G401.6 (cell line): ENCODE data around the gene CYTH2.
A peak's percentile ranks its signal among the peaks of the same experiment; 100 is the strongest.
"Not testable (repeated sequence)": the region's sequence is repeated elsewhere in the genome, so short reads cannot be mapped to it uniquely, and the experiment has no call there.

ENCODE experiments used
- FAIRE-seq: peaks from 2 replicates; lab custom pipeline; 2012; peaks lifted over from hg19 to GRCh38; lab: Jason Lieb, UNC

CYTH2 gene

DNA sequence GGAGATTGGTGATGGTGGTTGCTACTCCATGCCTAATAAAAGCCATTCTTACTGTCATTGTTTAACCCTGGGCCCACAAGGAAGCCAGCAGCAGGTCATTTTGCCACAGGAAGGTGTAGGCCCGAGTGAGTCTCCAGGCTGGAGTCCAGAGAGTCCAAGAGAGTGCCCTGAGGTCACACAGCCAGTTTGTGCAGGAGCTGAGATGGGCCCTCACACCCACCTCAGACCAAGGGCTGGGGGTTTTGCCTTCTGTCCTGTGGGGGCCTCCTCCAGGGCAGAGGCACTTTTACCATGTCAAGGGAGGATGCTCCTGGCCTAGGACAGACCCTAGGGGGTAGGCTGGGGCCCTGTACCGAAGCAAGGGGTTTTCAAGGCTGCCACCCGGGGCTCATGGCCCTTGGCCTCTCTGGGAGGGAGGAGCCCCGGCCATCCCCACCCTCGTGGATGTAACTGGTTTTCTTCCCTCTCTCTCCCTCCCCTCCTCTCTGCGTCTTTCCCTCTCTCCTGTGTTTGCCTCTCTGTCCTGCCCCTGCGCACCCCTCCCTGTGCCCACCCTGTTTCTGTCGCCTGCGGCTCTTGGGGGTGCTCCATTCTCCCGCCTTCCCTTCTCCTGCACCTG lies 8.0 kb downstream of the CYTH2 start:
- no peak for FAIRE-seq

DNA sequence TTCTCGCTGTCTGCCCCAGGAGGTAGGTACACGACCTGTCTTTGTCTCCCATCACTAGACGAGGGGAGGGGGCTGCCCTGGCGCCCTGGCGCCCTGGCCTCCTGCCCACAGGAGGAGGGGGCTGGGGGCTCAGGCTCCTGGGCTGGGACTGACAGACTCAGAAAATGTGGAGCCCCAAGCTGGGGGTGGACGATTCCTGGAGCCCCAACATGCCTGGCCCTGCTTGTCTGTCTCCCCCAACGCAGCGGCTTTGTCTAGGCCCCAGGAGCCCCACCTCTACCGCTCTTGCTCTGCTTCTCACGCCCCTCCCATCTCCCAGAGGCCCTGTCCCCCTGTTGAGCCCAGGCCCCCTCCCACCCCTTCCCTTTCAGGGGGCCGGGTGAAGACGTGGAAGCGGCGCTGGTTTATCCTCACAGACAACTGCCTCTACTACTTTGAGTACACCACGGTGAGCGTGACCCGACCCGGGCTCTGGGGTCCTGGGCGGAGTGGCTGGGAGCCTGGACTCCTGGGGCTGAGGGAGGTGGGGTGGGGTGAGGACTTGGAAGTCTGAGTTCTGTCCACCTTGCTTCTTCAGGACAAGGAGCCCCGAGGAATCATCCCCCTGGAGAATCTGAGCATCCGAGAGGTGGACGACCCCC lies 8.6 kb downstream of the CYTH2 start:
- no peak for FAIRE-seq

DNA sequence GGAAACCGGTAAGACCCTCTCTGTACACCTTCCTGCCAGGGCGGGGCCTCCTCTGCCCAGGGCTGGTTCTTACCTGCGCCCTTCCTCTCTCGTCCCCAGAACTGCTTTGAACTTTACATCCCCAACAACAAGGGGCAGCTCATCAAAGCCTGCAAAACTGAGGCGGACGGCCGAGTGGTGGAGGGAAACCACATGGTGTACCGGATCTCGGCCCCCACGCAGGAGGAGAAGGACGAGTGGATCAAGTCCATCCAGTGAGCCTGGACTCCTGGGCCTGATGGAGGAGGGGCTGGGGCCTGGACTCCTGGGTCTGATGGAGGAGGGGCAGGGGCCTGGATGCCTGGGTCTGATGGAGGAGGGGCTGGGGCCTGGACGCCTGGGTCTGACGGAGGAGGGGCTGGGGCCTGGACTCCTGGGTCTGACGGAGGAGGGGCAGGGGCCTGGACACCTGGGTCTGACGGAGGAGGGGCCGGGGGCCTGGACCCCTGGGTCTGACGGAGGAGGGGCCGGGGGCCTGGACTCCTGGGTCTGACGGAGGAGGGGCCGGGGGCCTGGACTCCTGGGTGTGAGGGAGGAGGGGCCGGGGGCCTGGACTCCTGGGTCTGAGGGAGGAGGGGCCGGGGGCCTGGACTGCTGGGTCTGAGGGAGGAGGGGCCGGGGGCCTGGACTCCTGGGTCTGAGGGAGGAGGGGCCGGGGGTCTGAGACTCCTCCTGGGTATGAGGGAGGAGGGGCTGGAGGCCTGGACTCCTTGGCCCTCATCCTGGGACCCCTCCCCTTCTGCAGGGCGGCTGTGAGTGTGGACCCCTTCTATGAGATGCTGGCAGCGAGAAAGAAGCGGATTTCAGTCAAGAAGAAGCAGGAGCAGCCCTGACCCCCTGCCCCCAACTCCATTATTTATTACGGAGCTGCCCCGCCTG lies 9.4 kb downstream of the CYTH2 start:
- FAIRE-seq, result no peak

GRCh38 chr19:48479686-48480085 lies 10.5 kb downstream of the CYTH2 start:
- FAIRE-seq, result no peak

DNA sequence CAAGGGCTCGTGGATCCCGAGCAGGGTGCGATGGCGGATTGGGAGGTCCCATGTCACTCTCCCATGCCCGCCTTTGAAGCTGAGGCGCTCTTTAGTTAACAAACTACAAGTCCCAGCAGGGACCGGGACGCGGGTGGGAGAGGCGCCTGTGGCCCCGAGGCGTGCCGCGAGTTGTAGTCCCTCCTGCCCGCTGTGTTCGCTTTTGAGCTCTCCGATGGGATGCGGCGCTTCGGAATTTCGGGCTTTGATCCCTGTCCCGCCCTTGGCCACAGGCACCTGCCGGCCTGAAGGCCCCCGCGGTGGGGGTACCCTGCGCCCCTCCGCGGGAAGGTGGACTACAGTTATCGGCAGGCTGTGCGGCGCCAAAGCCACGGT lies 11.0 kb downstream of the CYTH2 start:
- no peak for FAIRE-seq

DNA sequence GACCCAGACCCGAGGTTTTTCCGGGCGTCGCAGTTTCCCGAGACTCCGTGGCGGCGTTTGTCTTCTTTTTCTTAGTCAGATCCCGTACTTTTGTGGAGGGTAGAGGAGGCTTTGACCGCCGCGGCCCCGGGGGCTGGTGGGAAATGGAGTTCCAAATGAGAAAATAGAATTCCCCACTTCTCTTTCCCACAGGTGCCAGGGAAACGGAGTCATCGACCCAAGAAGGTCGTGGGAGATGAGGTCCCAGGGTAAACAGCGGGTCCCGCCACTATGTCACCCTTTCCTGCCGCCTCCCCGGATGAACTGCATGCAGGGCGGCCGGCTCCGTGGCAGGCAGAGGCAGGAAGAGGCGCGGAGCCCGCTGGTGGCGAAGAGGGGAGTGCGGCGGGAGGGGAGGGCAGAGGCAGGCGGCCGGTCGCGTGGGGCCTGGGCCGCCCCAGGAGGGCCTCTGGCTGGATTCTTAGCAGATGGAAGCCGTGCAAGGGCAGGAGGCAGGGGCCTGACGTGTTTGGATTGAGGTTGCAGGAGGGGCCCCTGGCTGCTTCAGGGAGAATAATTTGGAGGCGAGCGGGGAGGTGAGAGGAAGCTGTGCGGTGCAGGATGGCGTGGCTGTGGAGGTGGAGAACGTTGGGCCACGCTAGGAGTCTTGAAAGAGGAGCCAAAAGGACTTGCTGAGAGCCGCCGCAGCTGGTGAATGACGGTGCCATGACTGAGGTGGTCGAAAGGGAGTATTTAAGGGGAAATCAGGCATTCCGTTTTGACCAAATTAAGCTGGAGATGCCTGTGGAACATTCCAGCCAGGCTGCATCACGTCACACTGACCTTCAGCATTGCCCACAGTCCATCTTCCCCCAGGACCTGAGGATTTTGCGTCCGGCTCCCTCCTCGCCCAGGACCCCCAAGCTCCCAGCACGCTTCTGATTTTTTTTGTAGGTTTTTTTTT lies 11.7 kb downstream of the CYTH2 start:
- FAIRE-seq, result no peak

GRCh38 chr19:48481846-48482639 lies 12.9 kb downstream of the CYTH2 start:
- no peak for FAIRE-seq

- FAIRE-seq, result no peak
Observed at GRCh38 chr19:48483301-48483700, 14.1 kb downstream of the CYTH2 start.

GRCh38 chr19:48484247-48484893 lies 15.2 kb downstream of the CYTH2 start:
- FAIRE-seq, result no peak

GRCh38 chr19:48484931-48485612 lies 15.9 kb downstream of the CYTH2 start:
- FAIRE-seq, result no peak

GRCh38 chr19:48486706-48487105 lies 17.5 kb downstream of the CYTH2 start:
- FAIRE-seq, result not testable (repeated sequence)

GRCh38 chr19:48487544-48487943 lies 18.4 kb downstream of the CYTH2 start:
- no peak for FAIRE-seq

DNA sequence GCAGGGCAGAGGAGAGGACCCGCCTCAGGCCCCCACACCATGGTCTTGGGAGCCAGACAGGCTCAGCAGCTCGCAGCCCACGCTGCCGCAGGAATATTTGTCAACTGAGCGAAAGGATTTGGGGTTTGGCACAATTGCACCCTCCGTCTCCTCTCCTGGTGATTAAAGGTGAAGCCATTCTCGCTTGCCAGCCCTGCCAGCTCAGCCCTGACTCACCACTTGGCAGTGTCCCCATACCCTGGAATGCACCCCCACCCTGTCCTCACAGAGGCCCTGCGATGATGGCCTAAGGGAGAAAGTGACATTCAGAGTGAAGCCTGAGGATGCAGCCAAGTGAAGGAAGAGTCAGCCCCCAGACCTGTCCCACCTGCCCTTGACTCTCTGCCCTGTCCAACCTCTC lies 18.8 kb downstream of the CYTH2 start:
- no peak for FAIRE-seq

- FAIRE-seq, result not testable (repeated sequence)
Observed at GRCh38 chr19:48488478-48488877, 19.3 kb downstream of the CYTH2 start.

- FAIRE-seq, result peak; percentile 72
Observed at GRCh38 chr19:48489608-48490216, 20.5 kb downstream of the CYTH2 start.

GRCh38 chr19:48490981-48491792 lies 22.0 kb downstream of the CYTH2 start:
- no peak for FAIRE-seq

DNA sequence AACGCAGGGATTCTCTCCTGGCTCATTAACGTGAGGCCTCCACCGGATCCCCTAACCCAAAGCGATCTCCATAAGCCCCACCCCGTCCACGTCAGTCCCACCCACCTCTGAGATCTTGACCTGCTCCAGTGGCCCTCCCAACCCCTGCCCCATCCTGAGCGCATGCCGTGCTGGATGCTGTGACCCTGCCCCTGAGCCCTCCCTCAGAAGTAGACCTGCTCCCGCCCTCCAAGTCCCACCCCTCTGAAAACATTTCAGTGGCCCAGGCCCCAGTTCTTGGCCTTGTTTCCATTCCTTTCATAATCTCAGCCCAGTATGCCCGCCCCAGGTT lies 22.6 kb downstream of the CYTH2 start:
- no peak for FAIRE-seq

- peak; percentile 95 for FAIRE-seq
Observed at GRCh38 chr19:48492925-48493717, 24.0 kb downstream of the CYTH2 start.
